GM18526 (cell line): ENCODE results near the gene RNF150.

Experiments
- POLR2A ChIP-seq: IDR thresholded peaks from 3 replicates; pipeline ENCODE4 v1.6.1; 2011; ENCODE audit not compliant: insufficient read length; ENCODE audit errors: extremely low read depth

Gene RNF150

DNA sequence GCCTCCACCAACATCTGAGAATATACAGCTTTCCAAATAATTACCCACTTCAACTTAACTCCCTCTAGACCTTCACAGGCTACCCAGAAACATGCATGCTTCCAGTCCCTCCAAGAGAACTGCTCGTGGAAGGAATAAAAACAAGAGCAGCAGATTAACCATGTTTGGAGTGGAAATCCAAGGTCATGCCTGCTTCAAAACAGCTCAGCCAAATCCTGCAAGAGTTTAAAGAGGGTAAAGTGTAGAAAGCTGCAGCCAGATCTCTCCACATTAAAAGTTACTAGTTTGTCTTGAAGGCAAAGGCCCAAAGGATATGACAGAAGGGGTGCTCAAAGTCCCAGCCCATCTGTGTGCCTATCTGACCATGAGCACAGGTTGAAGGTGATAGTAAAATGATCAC, 139.3 kb downstream of the RNF150 start:
- no peak for TF ChIP-seq POLR2A

DNA sequence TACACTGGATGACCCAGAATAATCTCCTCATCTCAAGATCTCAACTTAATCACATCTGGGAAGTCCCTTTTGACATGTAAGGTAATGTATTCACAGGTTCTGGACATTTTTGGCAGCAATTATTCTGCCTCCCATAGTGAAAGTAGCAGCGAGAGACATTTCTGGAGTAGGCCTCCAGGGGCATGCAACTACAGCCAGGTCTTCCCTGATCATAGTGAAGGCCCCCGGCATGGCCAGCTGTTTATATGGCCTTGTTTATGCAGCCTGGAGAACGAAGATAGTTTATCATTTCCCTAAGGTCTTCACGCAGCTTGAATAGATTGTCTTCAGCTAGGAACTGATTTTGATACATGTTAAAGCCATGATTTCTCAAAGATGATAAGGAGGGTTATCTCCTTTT, 139.9 kb downstream of the RNF150 start:
- TF ChIP-seq POLR2A: no peak

DNA sequence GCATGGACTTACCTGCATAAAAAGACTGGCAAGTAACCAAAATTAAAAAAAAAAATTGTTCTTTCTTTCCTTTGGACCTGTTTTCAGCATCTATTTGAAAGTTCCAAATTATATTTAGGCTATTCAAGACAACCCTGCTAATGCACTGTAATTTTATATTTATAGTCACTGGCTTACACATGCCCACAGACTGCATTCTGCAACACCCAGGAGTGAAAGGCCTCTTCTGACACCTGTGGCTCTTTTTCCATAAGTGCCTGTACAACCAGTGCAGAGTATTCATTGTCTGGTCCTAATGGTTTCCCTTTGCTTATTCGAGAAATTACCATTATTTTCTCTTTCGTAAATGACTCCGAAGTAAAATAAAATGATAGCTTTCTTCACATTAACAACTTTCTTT, 143.3 kb downstream of the RNF150 start:
- TF ChIP-seq POLR2A: no peak

DNA sequence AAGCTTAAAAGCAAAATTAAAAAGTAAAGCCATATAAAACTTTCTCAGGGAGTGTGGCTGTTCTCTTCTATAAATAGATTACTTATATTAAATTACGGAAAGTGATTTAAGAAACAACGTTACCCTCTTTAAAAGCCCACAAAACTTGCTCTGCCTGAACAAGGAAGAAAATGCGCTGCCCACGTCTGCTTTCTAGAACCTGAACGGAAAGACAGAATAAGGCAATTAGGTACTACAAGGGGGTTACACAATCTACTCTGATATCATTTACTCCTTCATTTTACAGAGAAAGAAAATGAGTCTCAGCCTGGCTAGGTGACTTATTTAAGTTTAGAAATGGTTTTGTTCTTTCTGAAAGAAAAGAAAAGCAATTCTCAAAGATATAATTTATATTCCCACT, 147.2 kb downstream of the RNF150 start:
- TF ChIP-seq POLR2A: no peak

DNA sequence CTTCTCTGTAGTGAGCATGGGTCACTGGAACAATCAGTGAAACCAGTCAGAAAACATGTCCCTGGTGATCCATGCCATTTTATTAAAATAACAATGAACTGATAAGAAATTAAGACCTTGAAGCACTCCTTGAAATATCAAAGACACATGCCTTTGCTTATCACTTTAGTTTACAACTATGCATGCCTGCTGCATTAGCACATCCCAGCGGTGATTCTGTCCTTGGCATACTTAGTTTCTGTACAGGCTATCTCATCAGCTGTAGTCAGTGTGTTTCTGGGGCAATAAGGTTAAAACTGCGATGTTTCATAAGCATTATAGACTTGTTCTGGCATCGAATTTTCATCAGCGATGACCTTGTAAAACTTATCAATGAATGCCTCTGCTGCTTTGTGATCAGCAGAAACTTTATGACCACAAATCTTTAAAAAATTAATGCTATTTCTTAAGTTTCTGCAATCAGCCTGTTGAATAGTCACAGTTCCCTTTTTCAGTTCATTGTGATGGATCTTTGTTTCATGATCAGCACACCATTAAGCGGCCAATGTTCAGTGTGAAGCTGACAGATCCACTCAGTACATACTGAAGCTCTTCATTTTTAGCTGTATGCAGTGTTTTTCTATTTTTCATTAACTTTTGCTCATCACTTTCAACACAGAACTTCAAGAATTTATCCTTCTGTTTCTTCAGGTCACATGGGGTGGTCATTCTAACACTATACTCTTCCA, 150.5 kb downstream of the RNF150 start:
- no peak for TF ChIP-seq POLR2A

DNA sequence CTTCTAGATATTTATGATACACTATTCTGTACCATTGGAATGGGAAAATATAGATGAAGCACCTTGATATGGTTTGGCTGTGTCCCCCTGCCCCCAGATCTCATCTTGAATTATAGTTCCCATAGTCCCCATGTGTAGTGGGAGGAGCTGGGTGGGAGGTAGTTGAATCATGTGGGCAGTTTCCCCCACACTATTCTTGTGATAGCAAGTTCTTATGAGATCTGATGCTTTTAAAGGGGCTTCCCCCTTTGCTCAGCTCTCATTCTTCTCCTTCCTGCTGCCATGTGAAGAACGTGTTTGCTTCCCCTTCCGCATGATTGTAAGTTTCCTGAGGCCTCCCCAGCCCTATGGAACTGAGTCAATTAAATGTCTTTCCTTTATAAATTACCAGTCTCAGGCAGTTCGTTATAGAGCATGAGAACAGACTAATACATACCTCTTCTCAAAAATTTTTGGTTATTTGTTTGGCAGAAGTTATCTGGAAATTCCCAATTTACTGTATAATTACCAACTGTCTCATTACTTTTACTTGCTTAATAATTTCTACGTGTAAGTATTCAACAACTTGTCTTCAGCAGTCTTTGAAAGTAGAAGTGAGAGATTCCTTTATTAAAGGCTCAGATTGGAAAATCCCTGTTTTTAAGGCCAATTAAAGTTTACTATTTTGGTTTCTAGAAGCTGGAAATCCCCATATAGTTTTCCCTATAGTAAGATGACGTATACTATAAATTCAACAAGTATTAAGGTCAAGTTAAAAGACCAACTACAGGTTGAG, 152.7 kb downstream of the RNF150 start:
- TF ChIP-seq POLR2A: no peak

DNA sequence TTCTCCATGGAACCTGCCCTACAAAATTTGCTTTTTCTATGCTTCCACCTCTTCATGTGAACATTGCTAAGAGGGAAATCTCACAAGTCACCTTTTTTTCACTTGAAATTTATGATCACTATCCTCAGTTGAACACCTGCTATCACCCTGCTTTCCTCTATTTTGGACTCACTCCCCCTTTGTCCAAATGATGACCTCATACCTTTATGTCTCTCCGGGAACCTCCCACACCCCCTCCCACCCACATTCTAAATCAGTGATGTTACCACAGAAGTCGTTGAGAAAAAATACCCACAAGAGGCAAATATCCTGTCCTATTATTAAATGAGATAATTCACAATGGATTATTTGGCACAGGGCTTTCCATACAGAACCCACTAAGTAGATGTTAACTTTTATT, 156.5 kb downstream of the RNF150 start:
- TF ChIP-seq POLR2A: no peak

DNA sequence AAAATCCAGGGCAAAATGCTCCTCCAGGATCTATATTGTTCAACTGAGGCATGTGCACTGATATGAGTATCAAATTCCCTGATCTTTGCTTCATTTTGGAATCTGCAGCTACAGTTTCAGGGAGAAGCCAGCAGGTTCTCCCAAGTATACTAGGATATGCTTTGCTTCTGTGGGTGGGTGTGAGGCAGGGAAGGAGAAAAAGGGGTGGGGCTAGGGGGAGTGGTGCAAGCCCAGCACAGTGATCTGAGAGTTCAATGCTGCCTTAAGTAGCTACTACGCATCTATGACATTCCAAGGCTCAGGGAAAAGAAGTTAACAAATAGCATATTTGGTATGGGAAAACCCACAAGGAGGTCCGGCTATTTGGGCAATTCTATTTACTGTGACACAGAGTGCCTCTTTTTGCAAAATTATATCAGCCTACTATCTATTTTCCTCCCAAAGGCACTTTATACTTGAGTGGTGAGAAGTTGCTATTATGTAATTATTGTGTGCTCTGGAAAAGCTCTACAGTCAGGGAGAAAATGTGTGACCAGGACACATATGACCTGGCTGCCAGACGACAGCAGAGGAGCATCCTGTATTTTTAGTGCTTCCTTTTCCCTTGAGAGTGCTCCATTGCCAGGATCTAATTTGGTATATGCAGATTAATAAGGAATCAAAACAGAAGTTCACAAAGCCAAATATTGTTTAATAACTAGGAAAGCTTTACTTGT, 162.0 kb downstream of the RNF150 start:
- no peak for TF ChIP-seq POLR2A

DNA sequence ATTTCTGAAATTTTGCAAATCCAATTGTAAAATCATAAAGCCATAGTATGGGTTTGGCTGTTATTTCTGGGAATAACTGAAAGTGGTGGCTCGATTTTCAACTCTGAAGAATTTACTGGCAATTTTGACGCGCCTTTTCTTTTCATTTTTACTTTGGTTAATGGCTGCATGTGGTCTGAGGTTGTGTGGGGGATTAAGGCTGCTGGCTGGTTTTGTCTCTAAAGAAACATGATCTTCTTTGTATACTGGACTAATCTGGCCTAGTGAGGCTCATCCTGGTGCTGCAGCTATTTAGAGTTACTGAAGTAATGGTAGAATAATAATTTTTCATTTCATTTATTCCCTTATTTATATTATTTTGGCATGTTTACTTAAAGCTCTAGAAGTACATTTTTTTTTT, 164.0 kb downstream of the RNF150 start:
- no peak for TF ChIP-seq POLR2A

DNA sequence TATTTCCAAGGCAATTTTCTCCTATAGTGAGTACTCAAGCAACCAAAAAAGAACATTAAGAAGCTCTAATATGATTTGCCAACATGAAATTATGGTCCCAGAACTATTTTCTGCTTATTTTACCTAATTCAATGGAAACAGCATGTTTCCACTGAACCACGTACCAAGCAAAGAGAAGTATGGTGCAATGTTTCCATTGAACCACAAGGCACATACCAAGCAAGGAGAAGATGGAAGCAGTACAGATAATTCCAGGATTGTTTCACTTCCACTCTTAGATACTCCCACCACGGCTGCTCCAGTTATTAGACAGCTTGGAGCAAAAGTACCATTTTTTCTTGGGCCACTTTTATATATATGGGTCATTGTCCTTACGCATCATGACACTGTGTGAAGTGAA, 164.9 kb downstream of the RNF150 start:
- TF ChIP-seq POLR2A: no peak

DNA sequence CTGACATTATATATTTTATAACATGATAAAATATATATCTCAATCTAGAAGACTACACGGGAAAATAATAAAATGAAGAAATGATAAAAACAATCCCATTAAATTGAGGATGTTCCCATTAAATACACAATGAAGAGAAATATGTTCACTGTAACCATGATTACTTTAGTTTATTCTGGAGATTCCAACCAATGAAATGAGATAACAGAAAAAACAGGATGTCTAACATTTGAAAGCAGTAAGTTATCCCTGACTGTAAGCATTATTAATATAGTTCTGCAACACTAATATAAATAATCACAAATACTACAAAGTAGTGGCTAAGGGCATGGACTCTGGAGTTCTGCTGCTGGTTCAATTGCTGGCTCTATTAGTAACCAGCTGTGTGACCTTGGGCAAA, 169.4 kb downstream of the RNF150 start:
- TF ChIP-seq POLR2A: no peak

DNA sequence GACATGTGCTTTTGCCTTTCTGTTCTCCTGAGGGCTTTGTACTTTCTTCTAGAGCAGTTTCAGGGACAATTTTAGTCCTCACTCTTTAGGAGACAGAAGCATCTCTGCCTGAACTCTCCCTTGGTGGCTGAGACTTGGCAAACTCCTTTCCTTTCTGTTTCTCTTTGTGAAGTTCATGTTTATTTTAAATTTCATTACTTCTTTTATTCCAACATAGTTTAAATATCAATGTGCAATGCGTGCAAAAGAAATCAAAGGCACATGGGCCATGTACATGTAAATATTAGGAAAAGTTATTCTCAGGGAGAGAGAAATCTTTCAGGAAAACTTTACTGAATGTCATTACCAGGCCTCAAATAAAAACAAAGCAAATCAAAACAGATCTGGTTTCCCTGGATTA, 177.6 kb downstream of the RNF150 start:
- TF ChIP-seq POLR2A: no peak

DNA sequence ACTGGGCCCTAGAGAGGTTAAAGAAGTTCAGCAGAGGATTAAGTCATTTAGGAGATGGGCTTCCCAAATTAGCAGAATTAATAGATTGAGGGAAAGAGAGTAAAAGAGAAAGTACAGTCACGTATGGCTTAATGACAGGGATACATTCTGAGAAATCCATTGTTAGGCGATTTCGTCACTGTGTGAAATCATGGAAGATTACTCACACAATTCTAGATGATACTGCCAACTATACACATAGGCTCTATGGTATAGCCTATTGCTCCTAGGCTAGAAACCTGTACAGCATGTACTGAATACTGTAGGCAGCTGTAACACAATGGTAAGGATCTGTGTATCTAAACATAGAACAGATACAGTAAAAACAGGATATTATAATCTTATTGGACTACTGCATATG, 180.6 kb downstream of the RNF150 start:
- no peak for TF ChIP-seq POLR2A

DNA sequence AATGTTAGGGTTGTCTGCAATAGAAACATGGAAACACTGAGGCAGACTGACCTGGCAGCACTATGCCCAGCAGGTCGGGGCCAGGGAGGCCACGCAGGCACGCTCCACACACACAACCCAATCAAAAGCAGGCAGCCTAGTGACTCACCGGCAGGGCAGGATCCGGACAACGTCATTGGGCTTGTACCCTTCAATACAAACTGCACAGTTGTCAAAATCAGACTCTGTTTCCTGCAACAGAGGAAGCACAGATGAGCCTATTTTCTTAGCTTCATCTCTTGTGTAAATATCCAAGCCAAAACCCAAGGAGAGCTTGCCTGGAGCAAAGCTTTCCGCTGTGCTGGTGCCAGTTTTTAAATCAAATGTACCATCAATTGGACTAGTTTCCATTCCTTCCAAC, 185.8 kb downstream of the RNF150 start:
- TF ChIP-seq POLR2A: no peak

DNA sequence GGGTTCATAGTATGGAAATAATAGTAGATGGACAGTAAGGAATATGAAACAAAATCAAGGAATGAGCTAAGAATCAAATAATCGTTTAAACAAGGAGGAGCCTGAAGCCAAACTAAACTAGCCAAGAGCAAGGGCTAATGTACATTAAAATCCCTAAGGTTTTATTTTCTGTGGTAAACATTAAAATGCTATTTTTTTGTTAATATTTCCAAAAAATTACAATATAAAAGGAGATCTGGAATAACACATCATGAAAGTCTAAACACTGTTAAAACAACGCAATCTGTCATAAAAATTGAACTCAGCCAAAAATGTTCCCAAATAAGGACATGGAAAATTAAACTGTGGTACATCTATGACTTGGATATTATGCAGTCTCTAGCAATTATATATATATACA, 188.2 kb downstream of the RNF150 start:
- TF ChIP-seq POLR2A: no peak

DNA sequence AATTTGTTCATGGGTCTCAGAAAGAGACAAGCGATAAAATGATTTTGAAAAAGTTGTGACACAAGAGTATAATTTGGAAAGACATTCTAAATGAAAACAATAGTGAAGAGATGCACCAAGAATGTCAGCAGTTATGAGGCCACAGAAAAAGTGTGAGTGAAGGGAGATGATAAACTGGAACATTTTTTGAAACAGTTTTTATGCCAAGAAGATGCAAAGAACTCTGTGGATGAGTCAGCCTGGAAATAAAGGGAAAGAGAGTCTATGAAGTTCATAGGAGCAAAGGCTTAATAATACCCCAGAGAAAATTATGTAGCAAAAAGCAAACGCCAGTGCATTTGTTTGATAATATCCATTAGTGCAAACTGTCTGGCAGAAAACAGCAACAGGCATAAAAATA, 188.7 kb downstream of the RNF150 start:
- TF ChIP-seq POLR2A: no peak
